Stimulated activated CD8-positive, alpha-beta memory T cell treated with anti-CD3 and anti-CD28 coated beads, Interleukin-12 subunit alpha, Interleukin-12 subunit beta, amount 100 ng/mL, for 1 hour (primary cell): ENCODE data around the gene LRMDA.

ENCODE experiments used
- DNase-seq: peaks from one replicate; pipeline ENCODE4 v3.0.0-alpha.2; 2020; ENCODE audit warnings: low read depth

The LRMDA gene

GRCh38 chr10:75999515-76000209 is 568.2 kb downstream of the LRMDA start:
- DNase-seq: no peak

GRCh38 chr10:76000550-76000949 is 569.1 kb downstream of the LRMDA start:
- no peak for DNase-seq

GRCh38 chr10:76001019-76001418 is 569.6 kb downstream of the LRMDA start:
- no peak for DNase-seq

GRCh38 chr10:76001461-76001860 is 570.0 kb downstream of the LRMDA start:
- DNase-seq: no peak

GRCh38 chr10:76002262-76002854 is 570.9 kb downstream of the LRMDA start:
- no peak for DNase-seq

GRCh38 chr10:76007667-76008181 is 576.3 kb downstream of the LRMDA start:
- no peak for DNase-seq

GRCh38 chr10:76009531-76009930 is 578.1 kb downstream of the LRMDA start:
- no peak for DNase-seq

- DNase-seq: no peak
Observed at GRCh38 chr10:76010703-76011102, 579.3 kb downstream of the LRMDA start.

GRCh38 chr10:76012716-76013327 is 581.4 kb downstream of the LRMDA start:
- DNase-seq: no peak

GRCh38 chr10:76015245-76015644 is 583.8 kb downstream of the LRMDA start:
- no peak for DNase-seq

GRCh38 chr10:76017026-76017732 is 585.8 kb downstream of the LRMDA start:
- DNase-seq: no peak

- DNase-seq: no peak
Observed at GRCh38 chr10:76017733-76018433, 586.5 kb downstream of the LRMDA start.

GRCh38 chr10:76020630-76021029 is 589.2 kb downstream of the LRMDA start:
- no peak for DNase-seq

GRCh38 chr10:76021398-76021797 is 590.0 kb downstream of the LRMDA start:
- DNase-seq: no peak

GRCh38 chr10:76022366-76022765 is 590.9 kb downstream of the LRMDA start:
- no peak for DNase-seq

GRCh38 chr10:76023007-76023406 is 591.6 kb downstream of the LRMDA start:
- no peak for DNase-seq

- DNase-seq: no peak
Observed at GRCh38 chr10:76024460-76025123, 593.2 kb downstream of the LRMDA start.

GRCh38 chr10:76025124-76025477 is 593.7 kb downstream of the LRMDA start:
- no peak for DNase-seq

- DNase-seq: no peak
Observed at GRCh38 chr10:76026176-76026771, 594.9 kb downstream of the LRMDA start.

- DNase-seq: no peak
Observed at GRCh38 chr10:76026905-76027304, 595.5 kb downstream of the LRMDA start.

GRCh38 chr10:76029782-76030181 is 598.4 kb downstream of the LRMDA start:
- DNase-seq: no peak
